Left renal cortex interstitium (tissue), 4 donors: ENCODE data around the gene SCN2A. TPM values are rescaled to one million over a fixed set of nuclear protein-coding genes. Genes with fewer than 3 reads are reported as not detected.
"Not testable (repeated sequence)": the region's sequence is repeated elsewhere in the genome, so short reads cannot be mapped to it uniquely, and the experiment has no call there.

Experiments
- DNase-seq, 4 donors: peaks; one replicate each; pipeline ENCODE4 v3.0.0-alpha.2; 2013; ENCODE audit warnings: low read depth in 4 of 4, low spot score in 2 of 4, missing footprints in 1 of 4
- polyA plus RNA-seq, 4 donors: library from polyadenylated mRNA; unstranded; fragments of 120-200 nt; gene quantifications; one replicate each; pipeline ENCODE4 v1.2.1, GENCODE V29; 2013; ENCODE audit not compliant: insufficient read length in 4 of 4

Gene SCN2A
- polyA plus RNA-seq, 4 donors: 1.6 to 4.7 (median 2.9) TPM

GRCh38 chr2:165248238-165248637, 9.0 kb downstream of the SCN2A start:
- DNase-seq: no peak

GRCh38 chr2:165251366-165251765, 12.2 kb downstream of the SCN2A start:
- DNase-seq: no peak

- no peak for DNase-seq
Observed at GRCh38 chr2:165253178-165253577, 14.0 kb downstream of the SCN2A start.

- DNase-seq: no peak
Observed at GRCh38 chr2:165256618-165257017, 17.4 kb downstream of the SCN2A start.

- not testable (repeated sequence) for DNase-seq
Observed at GRCh38 chr2:165260347-165260746, 21.1 kb downstream of the SCN2A start.

GRCh38 chr2:165268754-165269153, 29.5 kb downstream of the SCN2A start:
- DNase-seq: no peak

- DNase-seq: no peak
Observed at GRCh38 chr2:165273176-165273575, 34.0 kb downstream of the SCN2A start.

GRCh38 chr2:165274698-165275097, 35.5 kb downstream of the SCN2A start:
- no peak for DNase-seq

- DNase-seq: no peak
Observed at GRCh38 chr2:165275932-165276331, 36.7 kb downstream of the SCN2A start.

GRCh38 chr2:165277295-165277694, 38.1 kb downstream of the SCN2A start:
- DNase-seq: no peak

GRCh38 chr2:165277860-165278656, 38.8 kb downstream of the SCN2A start:
- DNase-seq: no peak

GRCh38 chr2:165280356-165280755, 41.1 kb downstream of the SCN2A start:
- no peak for DNase-seq

GRCh38 chr2:165281387-165281786, 42.2 kb downstream of the SCN2A start:
- no peak for DNase-seq

- no peak for DNase-seq
Observed at GRCh38 chr2:165283342-165283741, 44.1 kb downstream of the SCN2A start.

- DNase-seq: no peak
Observed at GRCh38 chr2:165287094-165287778, 48.0 kb downstream of the SCN2A start.

- no peak for DNase-seq
Observed at GRCh38 chr2:165289069-165289468, 49.9 kb downstream of the SCN2A start.

- peak; percentile 48 to 86 (median 63) for DNase-seq
Observed at GRCh38 chr2:165293440-165294420, 54.5 kb downstream of the SCN2A start.

- no peak for DNase-seq
Observed at GRCh38 chr2:165294912-165295311, 55.7 kb downstream of the SCN2A start.

GRCh38 chr2:165295643-165296042, 56.4 kb downstream of the SCN2A start:
- DNase-seq: no peak

- no peak for DNase-seq
Observed at GRCh38 chr2:165305391-165306096, 66.3 kb downstream of the SCN2A start.
